HG03575 (cell line): Measurements from ENCODE around the gene PPM1H.
"Not testable (repeated sequence)": the region's sequence is repeated elsewhere in the genome, so short reads cannot be mapped to it uniquely, and the experiment has no call there.

Experiments
- ATAC-seq: cut with Tn5 transposase; IDR thresholded peaks from one replicate; pipeline ENCODE4 v1.9.1; 2021; ENCODE audit not compliant: unreplicated experiment, insufficient number of reproducible peaks, low FRiP score; ENCODE audit errors: extremely low read depth

Gene PPM1H

DNA sequence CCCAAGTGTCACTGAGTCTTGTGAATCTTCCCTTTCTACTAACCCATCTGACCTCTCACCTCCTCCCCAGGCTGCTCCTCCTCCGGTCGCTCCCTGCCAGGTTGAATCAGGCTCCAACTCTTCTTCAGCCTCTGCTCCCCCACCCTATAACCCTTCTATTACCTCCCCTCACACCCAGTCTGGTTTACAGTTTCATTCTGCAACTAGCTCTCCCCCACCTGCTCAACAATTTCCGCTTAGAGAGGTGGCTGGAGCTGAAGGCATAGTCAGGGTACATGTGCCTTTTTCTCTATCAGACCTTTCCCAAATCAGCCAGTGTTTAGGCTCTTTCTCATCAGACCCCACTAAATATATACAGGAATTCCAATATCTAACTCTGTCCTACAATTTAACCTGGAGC, 174.6 kb downstream of the PPM1H start:
- not testable (repeated sequence) for ATAC-seq

- no peak for ATAC-seq
Measured at GRCh38 chr12:62758216-62758615, 176.7 kb downstream of the PPM1H start.

DNA sequence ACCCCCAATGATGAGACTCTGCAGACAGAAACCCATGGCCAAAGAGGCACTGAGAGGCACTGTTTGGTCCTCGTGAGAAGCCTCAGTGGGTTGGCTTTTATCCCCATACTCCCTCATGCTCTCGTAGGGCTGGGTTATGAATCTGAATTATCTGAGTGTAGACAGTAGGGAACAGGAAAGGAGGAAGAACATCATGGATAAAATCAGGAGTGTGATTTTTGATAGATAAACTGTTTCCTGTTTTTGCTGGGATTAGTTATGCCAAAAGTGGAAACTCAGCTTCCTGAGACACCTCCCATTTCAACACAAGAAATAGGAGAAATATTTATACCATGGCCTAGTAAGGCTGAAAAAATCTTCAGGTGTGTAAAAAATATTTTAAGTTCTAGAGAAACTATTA, 177.9 kb downstream of the PPM1H start:
- ATAC-seq, result no peak

GRCh38 chr12:62754706-62755105, 180.2 kb downstream of the PPM1H start:
- ATAC-seq, result no peak

DNA sequence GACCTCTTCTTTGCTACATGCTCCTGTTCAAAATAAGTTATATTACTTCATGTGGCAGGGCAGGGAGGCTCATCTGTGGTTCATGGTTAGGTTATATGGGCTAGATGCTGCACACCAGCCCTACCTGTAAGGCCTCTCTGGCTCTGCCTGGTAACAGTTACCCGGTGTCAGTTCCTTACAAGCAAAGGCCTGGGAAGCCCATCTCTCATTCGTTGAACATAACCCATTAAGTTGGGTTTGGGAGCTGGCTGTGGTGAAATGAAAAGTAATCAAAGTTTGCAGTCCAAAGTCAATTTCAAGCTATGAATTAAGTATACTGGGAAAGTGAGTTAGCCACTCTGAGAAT, 183.2 kb downstream of the PPM1H start:
- no peak for ATAC-seq

- ATAC-seq, result no peak
Measured at GRCh38 chr12:62750941-62751809, 183.8 kb downstream of the PPM1H start.

DNA sequence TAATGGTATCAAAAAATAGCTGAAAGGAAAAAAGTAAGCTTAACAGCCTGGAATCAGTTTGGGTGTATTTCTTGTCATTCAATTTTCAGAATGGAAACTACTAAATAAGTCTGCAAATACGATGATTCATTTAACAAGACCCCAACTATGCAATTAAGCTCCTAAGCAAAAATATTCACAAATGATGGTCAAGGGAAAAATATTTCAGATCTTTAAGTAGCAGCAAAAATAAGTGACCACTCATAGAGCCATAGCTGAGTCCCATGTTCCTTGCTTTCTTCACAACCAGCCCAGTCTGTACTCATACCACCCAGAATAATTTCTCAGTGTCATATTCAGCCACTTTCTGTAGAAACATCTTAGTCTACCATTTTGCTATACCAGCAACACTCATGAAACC, 185.4 kb downstream of the PPM1H start:
- ATAC-seq, result no peak

DNA sequence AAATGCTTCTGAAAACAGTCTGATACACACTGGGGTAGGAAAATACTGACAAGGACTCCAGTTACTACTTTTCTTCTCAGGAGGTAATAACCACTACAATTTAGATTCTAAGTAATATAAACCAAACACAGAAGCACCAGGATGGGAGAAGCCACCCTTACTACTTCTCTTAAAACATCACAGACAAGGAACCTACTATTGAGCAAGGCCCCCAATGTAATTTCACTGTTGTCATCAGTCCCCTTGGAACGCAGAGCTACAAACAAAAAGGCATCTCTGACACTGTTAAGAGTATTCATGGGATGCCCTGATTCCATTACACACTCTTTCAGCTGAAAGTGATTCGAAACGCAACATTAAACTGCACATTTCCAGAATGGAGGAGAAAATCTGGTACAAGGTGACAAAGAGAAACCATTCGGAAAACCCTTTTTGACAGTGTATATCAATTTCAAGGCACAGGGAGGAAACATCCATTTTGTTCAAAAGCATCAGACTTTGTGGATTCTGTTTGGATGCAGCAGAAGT, 185.9 kb downstream of the PPM1H start:
- ATAC-seq, result no peak

GRCh38 chr12:62744551-62744950, 190.4 kb downstream of the PPM1H start:
- ATAC-seq, result no peak

GRCh38 chr12:62739266-62740015, 195.5 kb downstream of the PPM1H start:
- no peak for ATAC-seq

DNA sequence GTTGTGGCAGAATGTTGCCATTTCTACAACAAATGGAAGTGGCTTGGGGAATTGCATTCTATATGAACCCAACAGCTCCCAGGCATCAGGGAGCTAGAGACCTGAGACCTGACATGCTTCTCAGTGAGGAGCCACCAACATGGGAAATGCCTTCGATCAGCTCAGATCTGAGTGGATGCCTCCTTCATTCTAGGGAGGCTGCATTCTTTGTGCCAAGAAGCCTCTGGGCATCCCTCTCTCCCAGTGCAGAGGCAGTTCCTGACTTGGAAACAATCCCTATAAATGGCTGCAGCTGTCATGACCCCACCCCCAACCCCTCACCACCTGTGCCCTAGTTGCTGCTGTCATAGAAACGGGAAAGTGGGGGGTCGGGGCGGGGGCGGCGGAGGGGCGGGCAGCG, 196.3 kb downstream of the PPM1H start:
- no peak for ATAC-seq

DNA sequence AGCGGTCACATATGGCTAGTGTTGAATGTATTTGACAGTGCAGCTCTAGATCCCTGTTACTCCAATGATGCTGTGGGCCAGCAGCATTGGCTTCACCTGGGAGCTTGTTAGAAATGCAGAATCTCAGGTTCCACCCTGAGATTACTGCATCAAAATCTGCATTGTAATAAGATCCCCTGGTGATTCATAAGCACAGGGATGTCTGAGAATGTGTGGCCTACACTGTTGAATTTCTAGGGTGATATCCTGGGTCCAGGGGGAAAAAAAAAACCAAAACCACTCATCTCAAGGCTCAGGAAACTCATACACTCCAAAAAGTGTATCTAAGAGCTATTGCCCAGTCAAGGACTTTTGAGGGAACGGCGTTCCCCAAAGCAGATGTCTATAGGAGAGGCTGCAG, 196.8 kb downstream of the PPM1H start:
- ATAC-seq, result no peak

DNA sequence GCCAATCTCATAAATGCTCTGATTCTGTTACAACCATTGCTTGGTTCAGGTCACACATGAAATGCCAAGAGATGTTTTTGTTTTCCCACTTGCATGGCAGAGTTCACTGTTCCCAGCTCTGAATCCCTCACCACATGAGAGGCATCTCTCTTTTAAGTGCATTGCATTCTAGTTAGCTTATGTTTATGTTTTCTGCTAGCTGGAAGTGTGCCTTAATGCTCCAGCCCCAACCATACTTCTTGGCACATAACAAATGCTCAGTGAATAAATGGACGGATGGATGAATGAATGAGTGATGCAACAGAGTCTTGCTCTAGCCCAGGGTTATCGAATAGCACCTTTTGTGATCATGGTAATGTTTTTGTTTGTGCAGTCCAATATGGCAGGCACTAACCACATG, 197.3 kb downstream of the PPM1H start:
- no peak for ATAC-seq

- ATAC-seq, result no peak
Measured at GRCh38 chr12:62737188-62737587, 197.8 kb downstream of the PPM1H start.

DNA sequence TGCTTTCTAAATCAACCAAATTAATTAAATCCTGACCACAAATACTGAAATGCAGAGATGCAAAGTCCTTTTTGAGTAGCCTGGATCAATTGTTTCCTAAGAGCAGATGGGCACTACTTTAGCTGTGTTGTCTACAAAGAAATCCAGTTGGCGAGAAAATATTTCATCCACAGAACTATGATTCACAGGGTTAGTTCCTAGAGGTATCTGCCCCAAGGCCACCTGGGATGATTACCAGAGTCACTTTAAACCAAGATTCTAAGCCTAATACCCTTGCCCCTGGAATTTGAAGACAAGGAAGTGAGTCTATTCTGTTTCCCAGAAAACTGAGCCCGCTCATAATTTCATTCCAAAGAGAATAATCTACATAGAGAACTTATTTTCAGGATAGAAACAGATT, 198.4 kb downstream of the PPM1H start:
- no peak for ATAC-seq

DNA sequence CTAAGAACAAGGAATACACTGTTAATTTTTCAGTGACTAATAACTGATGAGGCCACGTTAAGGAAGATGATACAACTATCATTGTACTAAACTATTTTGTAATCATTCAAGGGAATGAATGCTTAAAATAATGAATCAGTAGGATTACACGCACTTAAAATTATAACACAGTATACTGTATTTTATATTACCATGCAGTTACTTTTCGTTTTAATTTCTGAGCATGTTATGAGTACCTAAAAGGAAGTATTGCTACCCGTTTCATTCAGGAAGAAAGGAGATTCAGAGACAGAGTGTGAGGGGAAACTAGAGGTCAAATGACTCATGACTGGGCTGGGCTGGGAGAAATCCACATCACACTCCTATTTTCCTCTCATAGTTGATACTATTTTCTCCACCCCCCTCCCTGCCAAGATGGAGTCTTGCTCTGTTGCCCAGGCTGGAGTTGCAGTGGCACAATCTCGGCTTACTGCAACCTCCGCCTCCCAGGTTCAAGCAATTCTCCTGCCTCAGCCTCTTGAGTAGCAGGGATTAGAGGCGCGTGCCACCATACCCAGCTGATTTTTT, 202.0 kb downstream of the PPM1H start:
- no peak for ATAC-seq

GRCh38 chr12:62731055-62731820, 203.7 kb downstream of the PPM1H start:
- ATAC-seq, result no peak

GRCh38 chr12:62730649-62731048, 204.3 kb downstream of the PPM1H start:
- ATAC-seq, result no peak
